ENCODE data around the gene DTL.
A peak's percentile ranks its signal among the peaks of the same experiment; 100 is the strongest.

Gene DTL

GRCh38 chr1:212055333-212055732 lies 19.8 kb downstream of the DTL start:
- Histone ChIP-seq H4K8ac (ENCODE audit: low read length) (no peak overlapping the region), H2BK15ac (ENCODE audit: low read depth, poor library complexity, severe bottlenecking) (no peak overlapping the region), H2BK12ac (ENCODE audit: low read length in 2 of 2) (no peak overlapping the region), H3K4ac (ENCODE audit: low read depth in 1 of 2, low read length in 2 of 2) (no peak overlapping the region), H3K27me3 (ENCODE audit: control insufficient read depth in 1 of 2, insufficient read depth in 1 of 2, low read length in 2 of 2) (no peaks in the 10 kb centered on the region), H3K4me3 (ENCODE audit: insufficient read depth in 1 of 2, low read depth in 1 of 2, low read length in 2 of 2) (no peak overlapping the region), H3K9me3 (ENCODE audit: control insufficient read depth, low read length) (peaks cover 5% of the 10 kb centered on the region), H2AFZ (ENCODE audit: low read depth, low read length) (no peak overlapping the region), H3K18ac (ENCODE audit: low read depth in 1 of 2, low read length in 2 of 2) (no peak overlapping the region), H3K4me2 (ENCODE audit: low read length, poor library complexity, severe bottlenecking) (no peak overlapping the region), H3K9ac (ENCODE audit: low read length) (no peak overlapping the region), H3K27ac (ENCODE audit: low read length, poor library complexity, severe bottlenecking) (no peak overlapping the region), H3K36me3 (ENCODE audit: control insufficient read depth in 1 of 2, insufficient read depth in 2 of 2, low read depth in 1 of 2, low read length in 2 of 2) (peaks cover 6 to 11% of the 10 kb centered on the region in 2 experiments), H4K91ac (ENCODE audit: low read length) (no peak overlapping the region), H3K23ac (ENCODE audit: low read length in 2 of 2) (no peak overlapping the region), H2BK120ac (ENCODE audit: low read depth, low read length) (no peak overlapping the region), H2BK5ac (ENCODE audit: low read depth, low read length, poor library complexity, severe bottlenecking) (no peak overlapping the region), H3K4me1 (ENCODE audit: control insufficient read depth, insufficient read depth, low read depth, low read length) (no peaks in the 10 kb centered on the region), H3K14ac (ENCODE audit: low read length in 2 of 2) (peak overlapping the region in 1 of 2 experiments; percentile 8), H3K79me1 (replicated peaks; ENCODE audit: low read length, poor library complexity, severe bottlenecking) (peaks cover 1% of the 10 kb centered on the region), H2AK5ac (ENCODE audit: low read length, severe bottlenecking) (no peak overlapping the region)
- WGBS: 98% methylated on average over 2 of the region's 2 CpGs
- DNase-seq: no peak

GRCh38 chr1:212060632-212061472 lies 25.3 kb downstream of the DTL start:
- no peak overlapping the region for H3K18ac ChIP-seq (ENCODE audit: low read depth in 1 of 2, low read length in 2 of 2)

GRCh38 chr1:212062832-212063438 lies 27.4 kb downstream of the DTL start:
- Histone ChIP-seq H3K79me1 (replicated peaks; ENCODE audit: low read length, poor library complexity, severe bottlenecking) (no peaks in the 10 kb centered on the region), H4K91ac (ENCODE audit: low read length) (no peak overlapping the region), H3K18ac (ENCODE audit: low read depth in 1 of 2, low read length in 2 of 2) (no peak overlapping the region), H3K4me1 (ENCODE audit: control insufficient read depth, insufficient read depth, low read depth, low read length) (no peaks in the 10 kb centered on the region), H4K8ac (ENCODE audit: low read length) (no peak overlapping the region), H3K4me3 (ENCODE audit: insufficient read depth in 1 of 2, low read depth in 1 of 2, low read length in 2 of 2) (no peak overlapping the region), H2BK120ac (ENCODE audit: low read depth, low read length) (no peak overlapping the region), H2BK15ac (ENCODE audit: low read depth, poor library complexity, severe bottlenecking) (no peak overlapping the region), H3K4me2 (ENCODE audit: low read length, poor library complexity, severe bottlenecking) (no peak overlapping the region), H3K27ac (ENCODE audit: low read length, poor library complexity, severe bottlenecking) (no peak overlapping the region), H3K36me3 (ENCODE audit: control insufficient read depth in 1 of 2, insufficient read depth in 2 of 2, low read depth in 1 of 2, low read length in 2 of 2) (no peaks in the 10 kb centered on the region), H2BK12ac (ENCODE audit: low read length in 2 of 2) (no peak overlapping the region), H3K14ac (ENCODE audit: low read length in 2 of 2) (no peak overlapping the region), H2AK5ac (ENCODE audit: low read length, severe bottlenecking) (no peak overlapping the region), H3K4ac (ENCODE audit: low read depth in 1 of 2, low read length in 2 of 2) (no peak overlapping the region), H3K9me3 (ENCODE audit: control insufficient read depth, low read length) (no peaks in the 10 kb centered on the region), H2AFZ (ENCODE audit: low read depth, low read length) (no peak overlapping the region), H3K9ac (ENCODE audit: low read length) (no peak overlapping the region), H2BK5ac (ENCODE audit: low read depth, low read length, poor library complexity, severe bottlenecking) (no peak overlapping the region), H3K27me3 (ENCODE audit: control insufficient read depth in 1 of 2, insufficient read depth in 1 of 2, low read length in 2 of 2) (no peaks in the 10 kb centered on the region), H3K23ac (ENCODE audit: low read length in 2 of 2) (no peak overlapping the region)
- 96% methylated on average over 4 of the region's 5 CpGs for WGBS
- DNase-seq: peak; percentile 66

More at GRCh38 chr1:212060632-212061472, 25.3 kb downstream of the DTL start:
- Histone ChIP-seq H4K8ac (ENCODE audit: low read length) (no peak overlapping the region), H3K23ac (ENCODE audit: low read length in 2 of 2) (no peak overlapping the region), H2BK5ac (ENCODE audit: low read depth, low read length, poor library complexity, severe bottlenecking) (no peak overlapping the region), H3K14ac (ENCODE audit: low read length in 2 of 2) (no peak overlapping the region), H3K4me3 (ENCODE audit: insufficient read depth in 1 of 2, low read depth in 1 of 2, low read length in 2 of 2) (no peak overlapping the region), H2BK120ac (ENCODE audit: low read depth, low read length) (no peak overlapping the region), H3K9me3 (ENCODE audit: control insufficient read depth, low read length) (peaks cover 5% of the 10 kb centered on the region), H3K4me1 (ENCODE audit: control insufficient read depth, insufficient read depth, low read depth, low read length) (no peaks in the 10 kb centered on the region), H3K79me1 (replicated peaks; ENCODE audit: low read length, poor library complexity, severe bottlenecking) (no peaks in the 10 kb centered on the region), H3K9ac (ENCODE audit: low read length) (no peak overlapping the region), H2AK5ac (ENCODE audit: low read length, severe bottlenecking) (no peak overlapping the region), H2BK12ac (ENCODE audit: low read length in 2 of 2) (no peak overlapping the region), H2BK15ac (ENCODE audit: low read depth, poor library complexity, severe bottlenecking) (no peak overlapping the region), H3K4ac (ENCODE audit: low read depth in 1 of 2, low read length in 2 of 2) (no peak overlapping the region), H2AFZ (ENCODE audit: low read depth, low read length) (no peak overlapping the region), H4K91ac (ENCODE audit: low read length) (no peak overlapping the region), H3K4me2 (ENCODE audit: low read length, poor library complexity, severe bottlenecking) (no peak overlapping the region), H3K27me3 (ENCODE audit: control insufficient read depth in 1 of 2, insufficient read depth in 1 of 2, low read length in 2 of 2) (no peaks in the 10 kb centered on the region), H3K36me3 (ENCODE audit: control insufficient read depth in 1 of 2, insufficient read depth in 2 of 2, low read depth in 1 of 2, low read length in 2 of 2) (peaks cover 3 to 5% of the 10 kb centered on the region in 2 experiments), H3K27ac (ENCODE audit: low read length, poor library complexity, severe bottlenecking) (no peak overlapping the region)
- peak; percentile 10 for DNase-seq
- 88% methylated on average over 3 of the region's 6 CpGs for WGBS

- H4K91ac ChIP-seq (ENCODE audit: low read length): no peak overlapping the region
- no peak overlapping the region for H2AK5ac ChIP-seq (ENCODE audit: low read length, severe bottlenecking)
- H4K8ac ChIP-seq (ENCODE audit: low read length): no peak overlapping the region
- H3K27me3 ChIP-seq (ENCODE audit: control insufficient read depth in 1 of 2, insufficient read depth in 1 of 2, low read length in 2 of 2): no peaks in the 10 kb centered on the region
- no peak overlapping the region for H2AFZ ChIP-seq (ENCODE audit: low read depth, low read length)
- WGBS: 100% methylated on average over 3 of the region's 3 CpGs
- no peak overlapping the region for H3K4me3 ChIP-seq (ENCODE audit: insufficient read depth in 1 of 2, low read depth in 1 of 2, low read length in 2 of 2)
- no peaks in the 10 kb centered on the region for H3K4me1 ChIP-seq (ENCODE audit: control insufficient read depth, insufficient read depth, low read depth, low read length)
- H3K9ac ChIP-seq (ENCODE audit: low read length): no peak overlapping the region
- H2BK12ac ChIP-seq (ENCODE audit: low read length in 2 of 2): no peak overlapping the region
- H3K27ac ChIP-seq (ENCODE audit: low read length, poor library complexity, severe bottlenecking): no peak overlapping the region
- no peaks in the 10 kb centered on the region for H3K9me3 ChIP-seq (ENCODE audit: control insufficient read depth, low read length)
- H2BK15ac ChIP-seq (ENCODE audit: low read depth, poor library complexity, severe bottlenecking): no peak overlapping the region
- no peak overlapping the region for H3K4ac ChIP-seq (ENCODE audit: low read depth in 1 of 2, low read length in 2 of 2)
- no peaks in the 10 kb centered on the region for H3K36me3 ChIP-seq (ENCODE audit: control insufficient read depth in 1 of 2, insufficient read depth in 2 of 2, low read depth in 1 of 2, low read length in 2 of 2)
- H3K18ac ChIP-seq (ENCODE audit: low read depth in 1 of 2, low read length in 2 of 2): no peak overlapping the region
- H3K4me2 ChIP-seq (ENCODE audit: low read length, poor library complexity, severe bottlenecking): no peak overlapping the region
- no peak overlapping the region for H2BK120ac ChIP-seq (ENCODE audit: low read depth, low read length)
- H3K14ac ChIP-seq (ENCODE audit: low read length in 2 of 2): no peak overlapping the region
- no peaks in the 10 kb centered on the region for H3K79me1 ChIP-seq (replicated peaks; ENCODE audit: low read length, poor library complexity, severe bottlenecking)
- no peak overlapping the region for H3K23ac ChIP-seq (ENCODE audit: low read length in 2 of 2)
- no peak for DNase-seq
- H2BK5ac ChIP-seq (ENCODE audit: low read depth, low read length, poor library complexity, severe bottlenecking): no peak overlapping the region
Observed at GRCh38 chr1:212067787-212068186, 32.2 kb downstream of the DTL start.

Data from mesenchymal stem cell (in vitro differentiated cells and primary cell).